Measurements from ENCODE around the gene PTGER2.

GRCh38 chr14:52319919-52320318, 5.8 kb downstream of the PTGER2 start:
- TF ChIP-seq POLR2A (IDR thresholded peaks at IDR 0.05; ENCODE audit: low read depth, low read length) (no peak), TAF1 (IDR thresholded peaks at IDR 0.05; ENCODE audit: borderline replicate concordance, low read depth, low read length) (no peak)

Data from GM12892 (cell line).